Measurements from ENCODE around the gene NYAP1. TPM values are rescaled to one million over a fixed set of nuclear protein-coding genes. Genes with fewer than 3 reads are reported as not detected.
A peak's percentile ranks its signal among the peaks of the same experiment; 100 is the strongest.
"Not testable (repeated sequence)": the region's sequence is repeated elsewhere in the genome, so short reads cannot be mapped to it uniquely, and the experiment has no call there.

Gene NYAP1
- total RNA-seq, 2 donors from 2014 or later: 0.92 to 0.95 TPM

GRCh38 chr7:100532165-100533022 lies 48.7 kb downstream of the NYAP1 start:
- no peaks in the 10 kb centered on the region for H3K4me1 ChIP-seq (ENCODE audit: control insufficient read depth in 1 of 2, low read depth in 2 of 2)
- H3K27ac ChIP-seq: no peak overlapping the region
- DNase-seq (ENCODE audit: low spot score): no peak
- H3K9me3 ChIP-seq: no peaks in the 10 kb centered on the region
- H3K27me3 ChIP-seq (replicated peaks; ENCODE audit: insufficient read depth): no peaks in the 10 kb centered on the region
- no peaks in the 10 kb centered on the region for H3K36me3 ChIP-seq
- no peak overlapping the region for H3K4me3 ChIP-seq
- no peak for TF ChIP-seq CTCF (IDR thresholded peaks at IDR 0.05)
- no peak for ATAC-seq (ENCODE audit: insufficient number of reproducible peaks, low FRiP score, low read depth)

- H3K4me1 ChIP-seq (ENCODE audit: control insufficient read depth in 1 of 2, low read depth in 2 of 2): peaks cover 5 to 18% of the 10 kb centered on the region in 2 donors
- H3K27me3 ChIP-seq (replicated peaks; ENCODE audit: insufficient read depth); H3K36me3 ChIP-seq; H3K4me3 ChIP-seq; DNase-seq (ENCODE audit: low spot score); ATAC-seq (ENCODE audit: insufficient number of reproducible peaks, low FRiP score, low read depth); H3K27ac ChIP-seq; H3K9me3 ChIP-seq: not testable (repeated sequence)
Observed at GRCh38 chr7:100535982-100536381, 52.3 kb downstream of the NYAP1 start.

DNA sequence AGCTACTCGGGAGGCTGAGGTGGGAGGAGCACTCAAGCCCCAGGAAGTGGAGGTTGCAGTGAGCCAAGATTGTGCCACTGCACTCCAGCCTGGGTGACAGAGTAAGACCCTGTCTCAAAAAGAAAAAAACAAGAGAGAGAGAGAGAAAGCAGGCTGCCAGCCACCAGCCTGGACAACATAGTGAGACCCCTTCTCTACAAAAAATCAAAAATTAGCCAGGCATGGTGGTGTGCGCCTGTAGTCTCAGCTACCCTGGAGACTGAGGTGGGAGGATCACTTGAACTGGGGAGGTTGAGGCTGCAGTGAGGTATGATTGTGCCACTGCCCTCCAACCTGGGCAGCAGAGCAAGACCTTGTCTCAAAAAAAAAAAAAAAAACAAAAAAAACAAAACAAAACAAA lies 53.0 kb downstream of the NYAP1 start:
- not testable (repeated sequence) for H3K4me3 ChIP-seq; H3K27me3 ChIP-seq (replicated peaks; ENCODE audit: insufficient read depth); DNase-seq (ENCODE audit: low spot score); H3K27ac ChIP-seq; ATAC-seq (ENCODE audit: insufficient number of reproducible peaks, low FRiP score, low read depth); H3K36me3 ChIP-seq; H3K9me3 ChIP-seq
- peaks cover 5 to 25% of the 10 kb centered on the region in 2 donors for H3K4me1 ChIP-seq (ENCODE audit: control insufficient read depth in 1 of 2, low read depth in 2 of 2)

DNA sequence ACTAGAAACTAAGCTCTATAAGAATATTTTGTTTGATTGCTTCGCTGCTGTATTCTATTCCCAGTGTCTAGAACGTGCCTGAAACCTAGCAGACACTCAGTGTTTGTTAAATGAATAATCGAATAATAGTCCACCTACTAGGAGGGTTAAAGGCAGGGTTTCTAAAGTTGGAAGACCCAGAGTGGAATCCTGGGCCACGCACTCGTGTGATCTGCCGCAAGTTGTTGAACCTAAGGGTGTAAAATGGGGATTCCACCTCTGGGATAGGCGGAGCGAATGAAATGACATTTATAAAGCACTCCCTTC lies 54.6 kb downstream of the NYAP1 start:
- Histone ChIP-seq H3K27ac (peak overlapping the region in 1 of 2 donors; percentile 74), H3K36me3 (no peaks in the 10 kb centered on the region), H3K27me3 (replicated peaks; ENCODE audit: insufficient read depth) (no peaks in the 10 kb centered on the region), H3K4me1 (ENCODE audit: control insufficient read depth in 1 of 2, low read depth in 2 of 2) (peaks cover 5 to 25% of the 10 kb centered on the region in 2 donors), H3K4me3 (peak overlapping the region; percentile 58), H3K9me3 (no peaks in the 10 kb centered on the region)
- DNase-seq (ENCODE audit: low spot score) (no peak), ATAC-seq (ENCODE audit: insufficient number of reproducible peaks, low FRiP score, low read depth) (no peak)
- no peak for TF ChIP-seq CTCF (IDR thresholded peaks at IDR 0.05)

- Histone ChIP-seq H3K27ac (peak within 1 kb of the TSS; percentile 72 to 74), H3K36me3 (no peaks in the 10 kb centered on the region), H3K4me3 (peak within 1 kb of the TSS; percentile 87), H3K4me1 (ENCODE audit: control insufficient read depth in 1 of 2, low read depth in 2 of 2) (peaks cover 6 to 28% of the 10 kb centered on the region in 2 donors), H3K27me3 (replicated peaks; ENCODE audit: insufficient read depth) (no peaks in the 10 kb centered on the region), H3K9me3 (no peaks in the 10 kb centered on the region)
- ATAC-seq (ENCODE audit: insufficient number of reproducible peaks, low FRiP score, low read depth) (peak; percentile 98), DNase-seq (ENCODE audit: low spot score) (peak; percentile 100)
- TF ChIP-seq CTCF (IDR thresholded peaks at IDR 0.05): no peak
Observed at GRCh38 chr7:100538654-100539435, 55.1 kb downstream of the NYAP1 start, which contains the start of gene AGFG2. Gene AGFG2, plus strand, starts transcription at chr7:100539203. Its CDS starts 144 bp downstream, at chr7:100539347.

DNA sequence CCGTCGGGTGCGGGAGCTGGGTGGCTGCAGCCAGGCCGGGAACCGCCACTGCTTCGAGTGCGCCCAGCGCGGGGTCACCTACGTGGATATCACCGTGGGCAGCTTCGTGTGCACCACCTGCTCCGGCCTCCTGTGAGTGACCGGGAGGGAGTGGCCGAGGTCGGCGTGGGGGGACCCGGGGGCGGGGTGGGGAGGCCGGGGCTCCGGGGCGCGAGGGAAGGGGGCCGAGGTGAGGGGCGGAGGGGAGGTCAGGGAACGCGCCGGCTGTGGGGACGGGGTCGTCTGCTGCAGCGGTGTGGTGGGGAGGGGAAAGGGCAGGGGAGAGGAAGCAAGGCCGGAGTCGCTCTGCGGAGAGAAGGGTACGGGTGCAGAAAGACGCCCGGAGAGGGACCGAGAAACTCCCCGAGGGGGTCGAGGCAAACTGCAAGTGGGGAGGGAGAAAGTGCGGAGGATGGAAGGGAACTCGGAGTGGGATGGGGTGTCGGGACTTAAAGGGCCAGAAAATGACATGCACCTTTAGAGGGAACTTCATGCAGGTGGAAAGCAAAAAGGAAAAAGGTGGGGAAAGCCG lies 55.8 kb downstream of the NYAP1 start:
- TF ChIP-seq CTCF (IDR thresholded peaks at IDR 0.05): no peak
- Histone ChIP-seq H3K27me3 (replicated peaks; ENCODE audit: insufficient read depth) (no peaks in the 10 kb centered on the region), H3K36me3 (no peaks in the 10 kb centered on the region), H3K27ac (peak overlapping the region; percentile 71 to 72), H3K9me3 (no peaks in the 10 kb centered on the region), H3K4me1 (ENCODE audit: control insufficient read depth in 1 of 2, low read depth in 2 of 2) (peaks cover 12 to 34% of the 10 kb centered on the region in 2 donors), H3K4me3 (peak overlapping the region; percentile 87)
- ATAC-seq (ENCODE audit: insufficient number of reproducible peaks, low FRiP score, low read depth) (peak; percentile 0), DNase-seq (ENCODE audit: low spot score) (no peak)
